Chondrocyte (in vitro differentiated cells): ENCODE data around the gene ABHD17A. TPM values are rescaled to one million over a fixed set of nuclear protein-coding genes. Genes with fewer than 3 reads are reported as not detected.
"Not testable (repeated sequence)": the region's sequence is repeated elsewhere in the genome, so short reads cannot be mapped to it uniquely, and the experiment has no call there.

Source experiments
- DNase-seq: peaks from one replicate; pipeline ENCODE4 v3.0.0; 2021; ENCODE audit warnings: mixed read lengths, low spot score
- H3K27ac Mint-ChIP-seq: one replicate; pipeline ENCODE4 v1.8.0; 2021; ENCODE audit warnings: mild to moderate bottlenecking, moderate library complexity, mixed read lengths; ENCODE audit not compliant: unreplicated experiment
- H3K27me3 Mint-ChIP-seq: 2 replicates; pipeline ENCODE4 v1.8.0; 2021; ENCODE audit warnings: low read depth, mixed read lengths
- H3K36me3 Mint-ChIP-seq: 2 replicates; pipeline ENCODE4 v1.8.0; 2021; ENCODE audit warnings: low read depth, mixed read lengths
- H3K4me1 Mint-ChIP-seq: 2 replicates; pipeline ENCODE4 v1.8.0; 2021; ENCODE audit warnings: low read depth, mild to moderate bottlenecking, mixed read lengths
- H3K4me3 Mint-ChIP-seq: one replicate; pipeline ENCODE4 v1.8.0; 2021; ENCODE audit warnings: mild to moderate bottlenecking, moderate library complexity, mixed read lengths; ENCODE audit not compliant: unreplicated experiment
- H3K9me3 Mint-ChIP-seq: 2 replicates; pipeline ENCODE4 v1.8.0; 2021; ENCODE audit warnings: low read depth, mixed read lengths
- long read RNA-seq: library from polyadenylated mRNA; stranded (forward); transcript quantifications from one replicate; pipeline ENCODE4 v2.0.0, GENCODE V29; 2021
- total RNA-seq: library from RNA; stranded (reverse); gene quantifications from 3 replicates; pipeline ENCODE4 v1.2.1, GENCODE V29; 2021
- TF ChIP-seq, protein P1 (sequence below): fragments of 200-600 bp; sonication (generic); IDR thresholded peaks from 2 replicates; pipeline ENCODE4 v1.5.0; 2021; ENCODE audit warnings: antibody characterized with exemption, mild to moderate bottlenecking, moderate library complexity

Gene ABHD17A
- total RNA-seq: 54.6 to 60.2 TPM (median 54.6 TPM) in 3 replicates
- long read RNA-seq, full-length matches to known transcripts: 164 of 190 reads
- long read RNA-seq, partial matches to known transcripts: 14 of 190 reads
- long read RNA-seq, other reads (novel, unspliced or antisense): 12 of 190 reads

DNA sequence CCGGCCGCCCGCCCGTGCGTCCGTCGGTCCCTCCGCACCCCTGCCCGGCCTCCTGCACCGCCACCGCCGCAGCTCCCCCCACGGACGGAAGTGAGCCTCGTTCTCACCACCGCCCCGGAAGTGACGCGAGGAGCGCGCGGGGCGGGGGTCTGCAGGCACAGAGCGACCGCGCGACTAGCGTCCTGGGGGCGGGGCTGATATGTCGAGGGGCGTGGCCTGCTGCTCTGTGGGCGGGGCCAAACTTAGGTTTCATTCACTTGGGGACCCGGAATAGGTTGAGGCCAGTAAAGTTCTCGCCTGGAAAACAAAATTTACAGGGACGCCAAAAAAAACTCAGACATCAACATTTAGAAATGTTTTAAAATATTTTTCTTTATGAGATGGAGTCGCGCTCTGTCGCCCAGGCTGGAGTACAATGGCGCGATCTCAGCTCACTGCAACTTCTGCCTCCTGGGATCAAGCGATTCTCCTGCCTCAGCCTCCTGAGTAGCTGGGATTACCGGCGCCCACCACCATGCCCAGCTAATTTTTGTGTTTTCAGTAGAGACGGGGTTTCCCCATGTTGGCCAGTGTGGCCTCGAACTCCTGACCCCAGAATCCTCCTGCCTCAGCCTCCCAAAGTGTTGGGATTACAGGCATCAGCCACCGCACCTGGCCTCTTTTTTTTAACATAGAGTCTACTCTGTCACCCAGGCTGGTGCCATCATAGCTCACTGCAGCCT, at the start of gene ABHD17A:
Gene ABHD17A, minus strand, starts transcription at position 99 of the 722 bp plus-strand sequence. CDS start 3,930 bp downstream, outside the sequence.
- H3K27ac Mint-ChIP-seq: peak within 1 kb of the TSS; percentile 83
- not testable (repeated sequence) for H3K9me3 Mint-ChIP-seq, H3K36me3 Mint-ChIP-seq, H3K27me3 Mint-ChIP-seq
- DNase-seq: peak; percentile 96
- H3K4me3 Mint-ChIP-seq: peak within 1 kb of the TSS; percentile 92
- H3K4me1 Mint-ChIP-seq: peaks cover 32% of the 10 kb centered on the region

DNA sequence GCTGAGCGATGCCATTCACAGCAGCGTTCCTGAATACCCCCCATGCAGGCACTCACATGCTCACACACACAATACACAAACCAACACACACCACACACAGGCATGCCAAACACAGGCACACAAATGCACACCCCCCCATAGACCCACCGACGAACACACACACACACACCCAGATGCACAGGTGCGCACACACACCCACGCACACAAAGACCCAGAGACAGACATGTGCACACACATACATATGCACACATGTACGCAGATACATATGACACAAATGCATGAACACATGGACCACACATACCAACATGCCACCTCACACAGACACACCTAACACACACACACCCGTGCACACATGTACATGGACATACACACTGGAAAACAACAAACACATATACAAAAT, 48.6 kb upstream of the ABHD17A start:
- H3K27me3 Mint-ChIP-seq: no peaks in the 10 kb centered on the region
- H3K9me3 Mint-ChIP-seq: peaks cover 2% of the 10 kb centered on the region
- H3K36me3 Mint-ChIP-seq: peaks cover 2% of the 10 kb centered on the region
- no peak for DNase-seq
- TF ChIP-seq, protein P1, sequence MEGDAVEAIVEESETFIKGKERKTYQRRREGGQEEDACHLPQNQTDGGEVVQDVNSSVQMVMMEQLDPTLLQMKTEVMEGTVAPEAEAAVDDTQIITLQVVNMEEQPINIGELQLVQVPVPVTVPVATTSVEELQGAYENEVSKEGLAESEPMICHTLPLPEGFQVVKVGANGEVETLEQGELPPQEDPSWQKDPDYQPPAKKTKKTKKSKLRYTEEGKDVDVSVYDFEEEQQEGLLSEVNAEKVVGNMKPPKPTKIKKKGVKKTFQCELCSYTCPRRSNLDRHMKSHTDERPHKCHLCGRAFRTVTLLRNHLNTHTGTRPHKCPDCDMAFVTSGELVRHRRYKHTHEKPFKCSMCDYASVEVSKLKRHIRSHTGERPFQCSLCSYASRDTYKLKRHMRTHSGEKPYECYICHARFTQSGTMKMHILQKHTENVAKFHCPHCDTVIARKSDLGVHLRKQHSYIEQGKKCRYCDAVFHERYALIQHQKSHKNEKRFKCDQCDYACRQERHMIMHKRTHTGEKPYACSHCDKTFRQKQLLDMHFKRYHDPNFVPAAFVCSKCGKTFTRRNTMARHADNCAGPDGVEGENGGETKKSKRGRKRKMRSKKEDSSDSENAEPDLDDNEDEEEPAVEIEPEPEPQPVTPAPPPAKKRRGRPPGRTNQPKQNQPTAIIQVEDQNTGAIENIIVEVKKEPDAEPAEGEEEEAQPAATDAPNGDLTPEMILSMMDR: no peak
- no peak overlapping the region for H3K27ac Mint-ChIP-seq
- H3K4me3 Mint-ChIP-seq: no peak overlapping the region
- H3K4me1 Mint-ChIP-seq: peaks cover 8% of the 10 kb centered on the region

DNA sequence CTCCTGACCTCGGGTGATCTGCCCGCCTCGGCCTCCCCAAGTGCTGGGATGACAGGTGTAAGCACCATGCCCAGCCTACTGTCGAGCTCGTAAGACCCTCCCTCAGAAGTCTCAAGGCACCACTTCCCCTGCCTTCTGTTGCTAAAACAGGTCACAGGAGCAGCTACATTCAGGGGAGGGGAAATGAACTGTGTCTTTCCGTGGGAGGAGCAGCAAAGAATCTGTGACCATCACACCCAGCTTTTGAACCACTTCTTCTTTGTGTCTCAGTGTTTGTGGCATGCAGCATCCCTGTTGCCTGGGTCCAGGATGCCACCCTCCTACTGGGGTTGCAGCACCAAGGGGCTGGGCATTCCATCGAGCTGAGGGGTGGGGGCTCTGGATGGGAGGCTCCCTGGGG, 47.9 kb upstream of the ABHD17A start:
- no peak overlapping the region for H3K4me3 Mint-ChIP-seq
- peaks cover 8% of the 10 kb centered on the region for H3K4me1 Mint-ChIP-seq
- no peak overlapping the region for H3K27ac Mint-ChIP-seq
- H3K9me3 Mint-ChIP-seq: peaks cover 2% of the 10 kb centered on the region
- DNase-seq: no peak
- H3K36me3 Mint-ChIP-seq: peaks cover 2% of the 10 kb centered on the region
- no peaks in the 10 kb centered on the region for H3K27me3 Mint-ChIP-seq
- TF ChIP-seq, protein P1: no peak

DNA sequence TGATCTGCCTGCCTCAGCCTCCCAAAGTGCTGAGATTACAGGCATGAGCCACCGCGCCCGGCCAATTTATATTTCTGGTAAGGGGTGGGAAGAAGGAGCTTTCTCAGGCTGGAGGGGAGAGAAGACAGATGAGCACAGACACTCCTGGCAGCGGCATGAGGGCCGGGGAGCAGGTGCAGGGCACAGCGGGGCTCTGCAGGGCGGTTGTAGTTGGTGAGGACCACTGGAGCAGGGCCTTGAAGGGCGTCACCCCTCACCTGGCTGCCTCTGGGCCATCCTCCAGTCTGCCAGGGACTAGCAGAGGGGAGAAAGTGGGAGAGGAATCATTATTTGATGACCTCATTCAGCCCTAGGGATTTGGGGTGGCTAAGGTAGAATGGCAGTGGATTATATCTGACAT, 47.1 kb upstream of the ABHD17A start:
- TF ChIP-seq, protein P1: no peak

DNA sequence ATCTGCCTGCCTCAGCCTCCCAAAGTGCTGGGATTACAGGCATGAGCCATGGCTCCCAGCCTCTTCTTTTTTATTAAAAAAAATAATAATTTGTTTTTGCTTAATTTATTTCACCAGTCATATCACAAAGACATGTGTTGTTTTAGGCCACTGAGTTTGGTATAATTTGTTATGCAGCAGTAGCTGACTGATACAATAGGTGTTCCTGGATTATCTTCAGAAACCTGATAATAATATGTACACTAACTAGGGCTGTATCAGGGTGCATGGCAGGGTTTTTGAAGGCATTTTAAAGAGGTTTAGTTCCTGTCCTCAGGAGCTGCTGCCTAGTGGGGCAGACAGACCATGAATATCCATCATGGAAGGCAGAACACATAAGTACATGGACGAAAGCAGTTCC, 46.1 kb upstream of the ABHD17A start:
- Mint-ChIP-seq H3K27me3 (no peaks in the 10 kb centered on the region), H3K4me3 (no peak overlapping the region), H3K36me3 (peaks cover 2% of the 10 kb centered on the region), H3K27ac (no peak overlapping the region), H3K4me1 (peaks cover 8% of the 10 kb centered on the region), H3K9me3 (peaks cover 2% of the 10 kb centered on the region)
- DNase-seq: no peak
- TF ChIP-seq, protein P1: no peak

More for the DNA sequence above, 47.1 kb upstream of the ABHD17A start:
- Mint-ChIP-seq H3K27me3 (no peaks in the 10 kb centered on the region), H3K27ac (no peak overlapping the region), H3K9me3 (peaks cover 2% of the 10 kb centered on the region), H3K4me1 (peaks cover 8% of the 10 kb centered on the region), H3K4me3 (no peak overlapping the region), H3K36me3 (peaks cover 2% of the 10 kb centered on the region)
- no peak for DNase-seq
